ENCODE measurements around the gene NCLN. TPM values are rescaled to one million over a fixed set of nuclear protein-coding genes. Genes with fewer than 3 reads are reported as not detected.
"Not testable (repeated sequence)": the region's sequence is repeated elsewhere in the genome, so short reads cannot be mapped to it uniquely, and the experiment has no call there.

The NCLN gene
- total and polyA plus RNA-seq, 9 of the 15 experiments (the other 6 are each of a cell fraction or from before 2014, with no cell fraction given), result 3.8 to 126 (median 39.6) TPM

- TF ChIP-seq YBX1 (IDR thresholded peaks at IDR 0.05), result 0 out of 2 replicates have a peak, but pooled peaks have one; percentile 57
Measured at GRCh38 chr19:3153286-3154230, 32.2 kb upstream of the NCLN start (continued).

GRCh38 chr19:3154447-3154846 is 31.3 kb upstream of the NCLN start:
- CTCF ChIA-PET (ENCODE audit: low intra/inter-chr PET ratio), result interaction anchor here (0.6 kb wide), 1 partner anchor 146 kb away, joined by 3 read pairs; no protein-coding TSS in a partner anchor
- intact Hi-C loops (cut with micrococcal nuclease); ATAC-seq; DNase-seq (ENCODE audit: extremely low read depth in 1 of 4, low spot score in 3 of 4); in situ Hi-C loops (cut with MboI); H3K36me3 ChIP-seq (ENCODE audit: control insufficient read depth, insufficient read depth, low read length); POLR2A ChIA-PET; H3K27me3 ChIP-seq (ENCODE audit: control insufficient read depth in 2 of 2, insufficient read depth in 2 of 2, low read length in 2 of 2); H3K9me3 ChIP-seq (replicated peaks; ENCODE audit: control insufficient read depth, insufficient read depth, low read depth, low read length); H3K79me2 ChIP-seq (ENCODE audit: control insufficient read depth, insufficient read depth, low read length); H3K9me1 ChIP-seq (ENCODE audit: control insufficient read depth, insufficient read depth, low read length); BruUV-seq (replicated peaks); H4K20me1 ChIP-seq (replicated peaks; ENCODE audit: control insufficient read depth, insufficient read depth, low read length); TF ChIP-seq PBX2 (CRISPR knock-in tag; IDR thresholded peaks at IDR 0.05; ENCODE audit: low read depth): not testable (repeated sequence)
- peak overlapping the region; percentile 86 for H3K4me2 ChIP-seq (ENCODE audit: insufficient read depth, low read length)
- 0% methylated on average over 1 of the region's 3 CpGs for WGBS (ENCODE audit: insufficient coverage, low coverage, missing lambda C conversion rate)
- peak overlapping the region; percentile 75; the same call in 1 of the 2 replicates for H2AFZ ChIP-seq (ENCODE audit: low read depth, low read length)
- H3K4me1 ChIP-seq (replicated peaks in 1 of 2; ENCODE audit: control insufficient read depth in 2 of 2, insufficient read depth in 2 of 2, low read length in 2 of 2), result peaks cover 10 to 36% of the 10 kb centered on the region in 2 experiments
- peak overlapping the region in 1 of 2 experiments; percentile 79; a peak in 3 of 4 replicates for H3K9ac ChIP-seq (ENCODE audit: insufficient read depth in 1 of 2, low read depth in 2 of 2, low read length in 2 of 2)
- peak; percentile 68 for FAIRE-seq
- H3K27ac ChIP-seq (ENCODE audit: extremely low read depth, low read depth, low read length), result peak overlapping the region; percentile 88
- peak overlapping the region; percentile 43 for H3K4me3 ChIP-seq
- TF ChIP-seq THRB (CRISPR knock-in tag; conservative IDR thresholded peaks at IDR 0.05), result peak; percentile 63; the same call in 1 of the 2 replicates
- TF ChIP-seq HLTF (IDR thresholded peaks at IDR 0.05), result peak; percentile 28; the same call in 1 of the 2 replicates
- peak; percentile 15; the same call in 1 of the 2 replicates for TF ChIP-seq OTX1 (CRISPR knock-in tag; IDR thresholded peaks at IDR 0.05)
- peak; percentile 58; the same call in 1 of the 2 replicates for TF ChIP-seq ZBTB26 (CRISPR knock-in tag; IDR thresholded peaks at IDR 0.05)
- 0 out of 2 replicates have a peak, but pooled peaks have one; percentile 7 for TF ChIP-seq ELF4 (CRISPR knock-in tag; IDR thresholded peaks at IDR 0.05)
- peak; percentile 47 for TF ChIP-seq PBX2 (tag; conservative IDR thresholded peaks at IDR 0.05; ENCODE audit: low read depth)
- TF ChIP-seq ARHGAP35 (IDR thresholded peaks at IDR 0.05; ENCODE audit: partially characterized antibody), result peak; percentile 78
- TF ChIP-seq HDAC1 (IDR thresholded peaks at IDR 0.05), result peak in 1 of 2 experiments; percentile 15; a peak in 1 of 4 replicates
- peak; percentile 34; the same call in 1 of the 2 replicates for TF ChIP-seq HBP1 (CRISPR knock-in tag; IDR thresholded peaks at IDR 0.05)
